Measurements from ENCODE around the gene PEDS1.

PEDS1 gene

DNA sequence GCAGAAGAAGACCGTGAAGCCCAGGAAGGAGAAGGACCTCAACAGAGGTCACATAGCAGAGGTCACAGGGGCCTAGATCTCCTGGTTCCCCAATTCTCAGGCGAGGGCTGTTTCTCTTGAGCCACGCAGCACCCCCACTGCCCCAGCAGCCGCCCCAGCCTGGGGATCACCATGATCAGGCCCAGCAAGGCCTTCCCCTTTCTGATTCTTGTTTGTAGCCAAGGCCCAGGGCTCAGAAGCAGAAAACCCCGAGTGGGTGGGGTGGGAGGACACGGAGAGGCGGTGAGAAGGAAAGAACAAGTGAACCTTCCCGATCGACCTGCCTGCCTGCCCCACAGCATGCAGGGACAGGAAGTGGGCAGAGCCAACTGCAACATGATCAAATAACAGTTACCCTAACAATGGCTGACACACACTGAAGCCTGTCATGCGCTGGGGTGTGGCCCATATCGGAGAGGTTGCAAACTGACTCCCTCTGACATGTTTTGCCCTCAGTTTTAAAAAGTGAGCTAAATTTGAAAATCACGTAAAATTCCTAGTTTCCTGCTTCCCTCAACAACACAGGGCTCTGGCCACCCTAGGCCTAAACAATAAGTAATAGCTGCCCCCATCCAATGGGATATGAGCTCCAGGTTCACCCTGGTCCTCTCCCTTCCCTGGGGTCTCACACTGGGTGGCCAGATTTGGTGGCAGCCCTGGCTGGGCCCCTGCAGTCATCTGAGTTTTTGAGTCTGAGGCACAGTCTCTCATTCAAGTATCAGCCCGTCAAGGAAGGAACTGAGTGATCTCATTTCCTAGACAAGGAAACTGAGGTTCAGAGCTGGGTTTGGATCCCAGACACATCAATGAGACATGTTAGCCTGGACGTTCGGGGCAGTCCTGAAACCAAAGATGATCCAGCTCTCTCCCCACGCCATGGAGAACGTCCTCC lies 6.5 kb downstream of the PEDS1 start:
- TF ChIP-seq, protein P1, sequence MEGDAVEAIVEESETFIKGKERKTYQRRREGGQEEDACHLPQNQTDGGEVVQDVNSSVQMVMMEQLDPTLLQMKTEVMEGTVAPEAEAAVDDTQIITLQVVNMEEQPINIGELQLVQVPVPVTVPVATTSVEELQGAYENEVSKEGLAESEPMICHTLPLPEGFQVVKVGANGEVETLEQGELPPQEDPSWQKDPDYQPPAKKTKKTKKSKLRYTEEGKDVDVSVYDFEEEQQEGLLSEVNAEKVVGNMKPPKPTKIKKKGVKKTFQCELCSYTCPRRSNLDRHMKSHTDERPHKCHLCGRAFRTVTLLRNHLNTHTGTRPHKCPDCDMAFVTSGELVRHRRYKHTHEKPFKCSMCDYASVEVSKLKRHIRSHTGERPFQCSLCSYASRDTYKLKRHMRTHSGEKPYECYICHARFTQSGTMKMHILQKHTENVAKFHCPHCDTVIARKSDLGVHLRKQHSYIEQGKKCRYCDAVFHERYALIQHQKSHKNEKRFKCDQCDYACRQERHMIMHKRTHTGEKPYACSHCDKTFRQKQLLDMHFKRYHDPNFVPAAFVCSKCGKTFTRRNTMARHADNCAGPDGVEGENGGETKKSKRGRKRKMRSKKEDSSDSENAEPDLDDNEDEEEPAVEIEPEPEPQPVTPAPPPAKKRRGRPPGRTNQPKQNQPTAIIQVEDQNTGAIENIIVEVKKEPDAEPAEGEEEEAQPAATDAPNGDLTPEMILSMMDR (conservative IDR thresholded peaks at IDR 0.05): no peak
- TF ChIP-seq ZFX (IDR thresholded peaks at IDR 0.05): no peak
- H3K27ac ChIP-seq: no peak overlapping the region

DNA sequence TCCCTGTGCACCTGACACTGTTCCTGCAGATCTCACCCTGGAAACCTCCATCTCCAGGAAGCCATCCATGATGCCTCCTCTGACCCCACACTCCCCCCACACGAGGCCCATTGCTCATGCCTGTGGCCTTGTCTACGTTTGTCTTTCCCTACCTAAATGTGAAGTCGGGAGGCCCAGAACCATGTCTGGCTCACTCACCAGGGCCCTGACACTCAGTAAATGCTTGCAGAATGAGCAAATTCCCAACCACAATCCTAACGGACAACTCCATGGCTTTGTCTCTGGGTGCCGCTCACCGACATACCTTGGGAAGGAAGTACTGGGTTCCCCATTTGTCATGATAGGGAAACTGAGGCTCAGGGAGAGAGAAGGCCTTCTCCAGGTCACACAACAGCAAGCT lies 7.3 kb downstream of the PEDS1 start:
- H3K27ac ChIP-seq: no peak overlapping the region
- TF ChIP-seq, protein P1 (conservative IDR thresholded peaks at IDR 0.05): no peak
- no peak for TF ChIP-seq ZFX (IDR thresholded peaks at IDR 0.05)

DNA sequence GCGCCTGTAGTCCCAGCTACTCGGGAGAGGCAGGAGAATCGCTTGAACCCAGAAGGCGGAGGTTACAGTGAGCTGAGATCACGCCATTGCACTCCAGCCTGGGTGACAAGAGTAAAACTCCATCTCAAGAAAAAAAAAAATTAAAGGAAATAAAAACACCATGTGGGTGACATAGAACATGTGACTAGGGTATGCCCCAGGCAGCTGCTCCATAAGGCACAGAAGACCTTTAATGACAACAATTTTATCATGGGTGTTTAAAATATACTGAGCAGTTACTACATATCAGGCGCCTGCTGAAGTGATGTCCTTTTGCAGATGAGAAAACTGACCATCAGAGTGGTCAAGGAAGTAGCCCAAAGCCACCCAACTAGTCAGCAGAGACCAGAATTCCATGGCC lies 8.0 kb downstream of the PEDS1 start:
- no peak for TF ChIP-seq ZFX (IDR thresholded peaks at IDR 0.05)
- TF ChIP-seq, protein P1 (conservative IDR thresholded peaks at IDR 0.05): no peak
- no peak overlapping the region for H3K27ac ChIP-seq

DNA sequence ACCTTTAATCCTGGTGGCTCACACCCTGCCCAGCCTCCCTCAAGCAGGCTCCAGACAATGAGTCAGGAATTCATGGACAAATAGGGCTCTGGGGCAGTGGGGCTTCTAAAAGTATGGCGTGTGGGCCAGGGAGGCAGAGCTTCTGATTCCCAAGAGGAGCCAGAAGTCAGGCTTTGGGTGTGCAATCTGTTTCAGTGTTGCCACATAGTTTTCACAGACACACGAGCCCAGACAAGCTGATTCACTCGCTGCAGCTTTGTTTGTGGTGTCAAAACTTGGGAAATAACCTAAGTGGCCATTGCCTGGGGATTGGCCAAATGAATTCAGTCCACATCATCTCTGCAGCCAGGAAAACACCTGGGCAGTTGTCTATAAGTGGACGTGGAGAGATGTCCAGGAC lies 9.2 kb downstream of the PEDS1 start:
- no peak overlapping the region for H3K27ac ChIP-seq
- TF ChIP-seq ZFX (IDR thresholded peaks at IDR 0.05): no peak
- TF ChIP-seq, protein P1 (conservative IDR thresholded peaks at IDR 0.05): no peak

DNA sequence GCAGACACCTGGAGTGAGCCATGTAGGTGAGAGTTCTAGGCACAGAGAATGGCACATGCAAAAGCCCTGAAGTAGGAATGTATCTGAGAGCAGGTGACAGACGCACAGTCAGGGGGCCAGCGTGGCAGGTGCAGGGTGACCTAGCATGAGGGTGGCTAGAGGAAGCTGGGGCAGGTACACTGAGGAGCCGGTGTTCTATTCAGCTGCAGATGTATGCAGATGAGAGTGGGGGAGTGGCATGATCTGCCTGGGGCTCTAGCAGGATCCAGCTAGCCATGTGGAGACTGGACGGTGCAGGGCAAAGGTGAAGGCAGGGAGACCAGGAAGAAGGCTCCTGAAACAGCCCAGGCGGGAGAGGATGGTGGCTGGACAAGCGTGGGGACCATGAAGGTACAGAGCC lies 10.7 kb downstream of the PEDS1 start:
- H3K27ac ChIP-seq: peak overlapping the region; percentile 53
- TF ChIP-seq, protein P1 (conservative IDR thresholded peaks at IDR 0.05): no peak
- TF ChIP-seq ZFX (IDR thresholded peaks at IDR 0.05): no peak

DNA sequence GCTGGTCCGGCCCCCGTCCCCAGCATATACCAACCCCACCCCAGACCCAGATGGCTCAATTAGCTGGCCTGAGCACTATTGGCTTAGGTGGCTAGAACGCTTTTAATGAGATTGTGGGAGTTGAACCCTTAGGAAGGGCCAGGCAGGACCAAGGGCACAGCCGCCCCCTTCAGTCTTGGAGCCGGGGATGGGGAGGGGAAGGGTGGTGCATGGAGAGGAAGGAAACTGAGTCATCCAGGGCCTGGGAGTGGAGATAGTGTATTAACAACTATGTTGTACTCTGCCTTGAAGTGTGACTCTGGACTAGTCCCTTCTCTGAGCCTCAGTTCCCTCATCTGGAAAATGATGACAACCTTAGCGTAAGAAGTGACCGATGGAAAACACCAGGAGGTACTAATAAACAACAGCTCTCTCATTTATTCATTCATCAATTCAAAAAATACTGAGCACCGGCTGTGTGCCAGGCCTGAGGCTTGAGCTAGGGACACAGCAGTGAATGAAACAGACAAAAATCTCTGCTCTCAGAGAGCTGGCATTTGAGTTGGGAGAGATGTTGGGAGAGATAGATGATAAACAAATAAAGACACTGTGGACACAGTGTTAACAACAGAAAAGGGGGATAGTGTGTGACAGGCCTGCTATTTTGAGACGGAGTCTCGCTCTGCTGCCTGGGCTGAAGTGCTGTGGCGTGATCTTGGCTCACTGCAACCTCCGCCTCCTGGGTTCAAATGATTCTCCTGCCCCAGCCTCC lies 11.5 kb downstream of the PEDS1 start:
- TF ChIP-seq, protein P1 (conservative IDR thresholded peaks at IDR 0.05): no peak
- no peak for TF ChIP-seq ZFX (IDR thresholded peaks at IDR 0.05)
- peak overlapping the region; percentile 53 for H3K27ac ChIP-seq

All from C4-2B (cell line).